GM18511 (cell line): ENCODE measurements around the gene XCL1.
"Not testable (repeated sequence)": the region's sequence is repeated elsewhere in the genome, so short reads cannot be mapped to it uniquely, and the experiment has no call there.

ENCODE experiments used
- ATAC-seq: cut with Tn5 transposase; IDR thresholded peaks from one replicate; pipeline ENCODE4 v1.9.1; 2021; ENCODE audit warnings: mild to moderate bottlenecking, moderate library complexity; ENCODE audit not compliant: unreplicated experiment

The XCL1 gene

GRCh38 chr1:168567007-168567406 is 9.4 kb upstream of the XCL1 start:
- ATAC-seq = no peak

GRCh38 chr1:168567568-168567967 is 8.8 kb upstream of the XCL1 start:
- no peak for ATAC-seq

GRCh38 chr1:168568346-168568745 is 8.1 kb upstream of the XCL1 start:
- no peak for ATAC-seq

DNA sequence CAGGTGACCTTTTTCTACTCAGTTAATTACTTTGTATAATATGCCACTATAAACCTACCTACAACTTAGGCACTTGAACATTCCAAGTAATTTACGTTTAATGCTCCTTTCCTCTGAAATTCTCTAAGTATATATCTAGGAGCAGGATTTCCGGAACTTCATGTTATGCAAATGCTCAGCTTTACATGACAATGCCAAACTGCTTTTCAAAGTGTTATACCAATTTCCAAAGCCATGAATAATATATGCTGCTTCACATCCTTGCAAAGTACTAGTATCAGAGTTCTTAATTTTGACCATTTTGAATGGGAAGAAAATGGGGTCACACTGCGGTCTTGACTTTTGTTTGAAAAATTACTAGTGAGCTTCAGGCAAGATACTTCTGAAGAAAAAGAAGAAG is 5.8 kb upstream of the XCL1 start:
- ATAC-seq = no peak

DNA sequence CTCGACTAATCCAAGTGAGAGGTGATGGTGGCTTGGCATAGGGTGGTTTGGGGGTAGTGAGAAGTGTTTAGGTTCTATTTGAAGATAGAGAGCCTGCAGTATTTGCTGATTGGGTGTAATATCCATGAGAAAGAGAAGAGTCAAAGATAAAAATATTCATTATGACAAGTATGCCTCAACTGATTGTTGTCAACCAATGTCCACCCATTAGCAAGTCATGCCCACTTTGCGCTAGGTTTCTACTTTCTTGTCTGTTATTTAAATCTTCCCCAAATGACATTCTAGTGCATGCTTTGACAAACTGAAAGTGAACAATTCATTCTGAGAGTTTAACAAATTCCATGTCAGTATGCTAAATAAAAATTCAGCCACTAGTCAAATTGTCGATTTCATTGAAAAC is 3.8 kb upstream of the XCL1 start:
- no peak for ATAC-seq

GRCh38 chr1:168574234-168574633 is 2.2 kb upstream of the XCL1 start:
- not testable (repeated sequence) for ATAC-seq

- ATAC-seq = not testable (repeated sequence)
Measured at GRCh38 chr1:168578531-168579185, 2.3 kb downstream of the XCL1 start.

DNA sequence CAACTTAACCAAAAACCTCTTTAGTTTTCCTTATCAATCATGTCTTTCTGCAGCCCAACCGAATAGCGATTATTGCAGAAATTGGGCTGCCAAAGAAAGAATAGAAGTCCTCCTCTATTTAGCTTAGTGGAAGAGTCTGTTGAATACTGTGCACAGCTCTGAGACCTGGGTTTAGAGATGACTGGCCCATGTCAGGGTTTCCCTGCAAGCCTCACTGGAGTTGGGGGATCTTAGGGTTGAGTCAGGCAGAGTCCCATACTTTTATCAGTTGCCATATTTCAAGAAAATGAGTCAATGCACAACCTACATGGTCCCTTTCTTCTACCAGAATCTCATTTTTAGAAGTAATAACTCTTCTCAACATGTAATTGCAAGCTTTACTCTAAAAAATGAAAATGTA is 3.9 kb downstream of the XCL1 start:
- ATAC-seq = not testable (repeated sequence)

- ATAC-seq = not testable (repeated sequence)
Measured at GRCh38 chr1:168580991-168581390, 4.6 kb downstream of the XCL1 start.

GRCh38 chr1:168581817-168582572 is 5.6 kb downstream of the XCL1 start:
- no peak for ATAC-seq

DNA sequence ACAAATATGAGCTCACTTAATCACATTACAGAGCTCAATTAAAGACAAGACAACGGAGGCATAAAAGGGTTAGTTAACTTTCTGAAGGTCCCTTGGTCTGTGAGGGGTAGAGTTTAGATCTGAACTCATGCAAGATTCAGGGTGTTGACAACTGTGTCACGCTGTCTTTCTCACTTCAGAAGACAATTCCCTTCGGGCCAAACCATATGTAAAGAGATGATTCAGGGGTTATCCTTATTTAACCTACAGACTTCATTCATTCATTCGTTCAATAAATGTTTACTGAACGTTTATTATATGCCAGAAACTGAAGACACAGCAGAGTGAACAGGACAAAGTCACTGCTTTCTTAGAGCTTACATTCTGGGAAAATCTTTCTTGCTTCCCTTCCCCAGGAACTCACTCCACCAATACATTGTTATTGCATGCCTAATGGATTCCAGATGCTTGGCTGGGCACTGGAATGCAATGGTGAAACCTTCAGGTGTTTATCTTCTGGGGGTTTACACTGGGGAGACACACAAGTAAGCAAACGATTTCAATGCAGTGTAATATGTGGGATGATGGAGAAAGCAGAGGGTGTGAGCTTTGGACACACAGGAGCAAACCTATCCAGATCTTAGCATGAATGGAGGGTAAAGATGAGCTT is 6.4 kb downstream of the XCL1 start:
- no peak for ATAC-seq

- ATAC-seq = no peak
Measured at GRCh38 chr1:168583571-168583970, 7.2 kb downstream of the XCL1 start.

DNA sequence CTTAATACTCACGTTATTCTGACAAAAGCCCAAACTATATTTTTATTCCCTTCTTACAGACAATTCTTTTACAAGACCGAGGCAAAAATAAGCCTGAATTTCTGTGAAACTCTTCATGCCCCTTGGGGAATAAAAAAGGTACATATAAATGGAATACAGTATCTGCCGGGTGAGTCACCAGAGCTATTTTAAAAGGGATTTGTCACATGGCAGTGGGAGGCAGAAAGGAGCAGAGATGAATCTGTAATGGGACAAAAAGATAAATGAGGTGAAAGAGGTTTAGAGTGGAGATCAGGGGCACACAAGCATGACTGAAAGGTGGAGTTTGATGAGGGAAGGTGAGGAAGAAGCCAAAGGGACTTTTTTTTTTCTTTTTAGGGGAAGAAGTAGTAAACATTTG is 8.8 kb downstream of the XCL1 start:
- no peak for ATAC-seq

DNA sequence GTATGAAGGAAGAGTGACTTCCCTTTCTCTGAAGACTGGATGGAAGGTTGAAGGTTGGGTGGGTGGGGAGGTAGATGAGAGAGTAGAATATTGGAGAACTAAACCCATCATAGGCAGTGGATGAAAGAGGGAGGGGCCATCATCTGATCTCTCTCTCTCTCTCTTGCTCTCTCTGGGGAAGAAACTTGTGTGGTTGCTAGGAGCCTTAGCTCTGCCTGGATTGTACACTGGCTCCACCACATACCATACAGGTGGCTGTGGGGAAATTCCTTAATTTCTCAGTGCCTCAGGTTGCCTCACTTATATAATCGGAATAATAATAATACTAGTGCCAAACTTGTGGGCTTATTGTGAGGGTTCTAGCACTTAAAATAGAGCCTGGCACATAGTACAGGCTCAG is 9.5 kb downstream of the XCL1 start:
- ATAC-seq = no peak

DNA sequence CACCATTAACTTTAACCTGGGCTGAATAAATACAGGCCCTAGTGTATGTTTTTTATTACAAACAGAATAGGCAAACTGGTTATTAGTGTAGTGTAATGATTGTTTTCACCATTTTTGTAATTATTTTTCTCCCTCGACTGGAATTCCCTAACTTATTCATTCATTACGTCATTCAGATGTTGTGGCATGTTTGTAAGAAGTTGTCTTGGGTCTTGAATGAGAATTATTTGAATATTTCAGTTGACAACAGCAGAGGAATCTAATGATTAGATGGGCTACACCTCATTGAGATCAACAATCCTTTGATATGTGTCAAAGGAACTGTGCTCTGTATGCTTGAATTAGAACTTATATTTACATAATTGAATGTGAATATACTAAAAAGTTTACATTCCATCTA is 12.8 kb downstream of the XCL1 start:
- ATAC-seq = no peak

- no peak for ATAC-seq
Measured at GRCh38 chr1:168591066-168591465, 14.7 kb downstream of the XCL1 start.

DNA sequence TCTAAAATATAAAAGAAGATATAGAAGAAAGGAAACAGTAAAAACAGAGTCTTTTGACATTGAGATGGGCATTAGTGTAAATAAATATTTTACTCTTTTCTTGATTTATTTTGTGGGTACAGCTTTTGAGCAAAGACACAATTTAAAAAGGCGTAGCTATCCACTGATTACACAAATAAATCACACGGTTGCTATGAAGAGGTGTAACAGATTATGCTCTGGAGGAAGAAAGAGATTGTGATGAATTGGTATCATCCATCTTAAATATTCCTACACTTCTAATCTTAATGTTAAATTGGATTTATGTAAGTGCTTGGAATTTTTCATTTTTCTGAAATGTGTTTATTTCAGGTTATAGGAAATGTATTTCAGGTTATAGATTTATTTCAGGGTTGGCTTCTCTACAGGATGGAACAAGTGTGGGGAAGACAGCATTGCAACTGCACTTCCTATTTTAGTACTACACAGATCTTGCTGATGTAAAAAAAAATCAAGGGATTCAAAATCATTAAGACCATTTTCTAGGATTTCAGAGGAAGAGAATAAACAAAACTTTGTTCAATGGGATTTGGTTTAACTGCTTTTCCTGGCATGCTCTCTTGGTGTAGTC is 15.3 kb downstream of the XCL1 start:
- no peak for ATAC-seq

DNA sequence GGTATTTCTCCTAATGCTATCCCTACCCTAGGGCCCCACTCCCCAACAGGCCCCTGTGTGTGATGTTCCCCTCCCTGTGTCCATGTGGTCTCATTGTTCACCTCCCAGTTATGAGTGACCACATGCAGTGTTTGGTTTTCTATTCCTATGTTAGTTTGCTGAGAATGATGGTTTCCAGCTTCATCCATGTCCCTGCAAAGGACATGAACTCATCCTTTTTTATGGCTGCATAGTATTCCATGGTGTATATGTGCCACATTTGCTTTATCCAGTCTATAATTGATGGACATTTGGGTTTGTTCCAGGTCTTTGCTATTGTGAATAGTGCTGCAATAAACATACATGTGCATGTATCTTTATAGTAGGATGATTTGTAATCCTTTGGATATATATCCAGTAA is 19.0 kb downstream of the XCL1 start:
- not testable (repeated sequence) for ATAC-seq

GRCh38 chr1:168598125-168598524 is 21.7 kb downstream of the XCL1 start:
- no peak for ATAC-seq

DNA sequence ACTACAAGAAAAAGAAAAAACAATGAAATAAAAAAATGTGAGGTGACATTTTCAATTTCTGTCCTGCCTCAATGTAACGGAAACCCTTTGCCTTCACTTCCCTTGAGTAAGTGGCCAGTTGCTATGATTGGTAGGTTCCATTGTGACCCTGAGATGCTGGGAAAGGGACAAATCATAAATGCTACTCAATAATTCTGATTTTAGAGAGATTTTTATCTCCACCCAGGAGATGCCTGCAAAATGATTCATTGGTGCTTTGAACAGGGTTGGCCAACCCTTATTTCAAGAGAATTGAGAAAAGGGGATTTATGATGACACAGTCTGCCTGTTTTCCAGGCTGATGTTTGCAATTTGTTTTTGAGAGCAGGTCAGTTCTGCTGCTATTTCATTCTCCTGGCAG is 22.5 kb downstream of the XCL1 start:
- no peak for ATAC-seq

DNA sequence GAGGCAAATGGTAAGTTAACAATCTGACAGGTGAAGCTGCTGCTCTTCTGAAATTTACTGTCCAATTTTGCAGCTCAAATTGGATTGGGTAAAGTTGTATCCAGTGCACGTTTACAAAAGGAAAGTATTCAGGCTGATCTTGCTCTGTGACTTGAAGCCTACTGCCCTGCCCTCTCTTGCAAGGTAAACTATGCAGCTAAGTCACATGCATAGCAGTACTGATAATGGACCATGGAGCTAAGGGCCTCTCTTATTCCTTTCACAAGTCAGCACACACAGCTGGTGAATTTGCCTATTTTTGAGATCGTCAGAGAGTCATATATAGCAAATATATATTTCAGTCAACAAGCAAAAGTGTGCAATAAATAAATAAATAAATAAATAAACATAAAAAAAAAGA is 23.2 kb downstream of the XCL1 start:
- no peak for ATAC-seq

DNA sequence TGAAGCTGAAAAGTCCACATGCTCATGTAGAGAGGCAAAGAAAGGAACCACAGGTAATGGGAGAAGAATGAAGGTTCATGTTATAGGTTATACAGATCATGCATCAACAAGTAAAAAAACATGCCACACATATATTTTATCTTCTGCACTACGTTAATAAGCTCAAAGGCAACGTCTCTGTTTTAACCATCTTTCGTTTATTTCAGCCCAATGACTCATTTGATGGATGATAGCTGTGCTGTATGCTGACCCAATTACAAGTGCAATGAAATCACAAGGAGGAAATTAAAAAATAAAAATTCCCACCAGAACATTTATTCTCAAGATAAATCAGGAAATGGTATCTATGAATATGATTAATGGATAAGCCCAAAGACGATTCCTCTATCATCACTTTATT is 24.6 kb downstream of the XCL1 start:
- no peak for ATAC-seq
